HG03139 (cell line): ENCODE data around the gene ARHGAP19.

Experiments used
- ATAC-seq: cut with Tn5 transposase; IDR thresholded peaks from one replicate; pipeline ENCODE4 v1.9.1; 2021; ENCODE audit not compliant: unreplicated experiment

The ARHGAP19 gene, protein sequence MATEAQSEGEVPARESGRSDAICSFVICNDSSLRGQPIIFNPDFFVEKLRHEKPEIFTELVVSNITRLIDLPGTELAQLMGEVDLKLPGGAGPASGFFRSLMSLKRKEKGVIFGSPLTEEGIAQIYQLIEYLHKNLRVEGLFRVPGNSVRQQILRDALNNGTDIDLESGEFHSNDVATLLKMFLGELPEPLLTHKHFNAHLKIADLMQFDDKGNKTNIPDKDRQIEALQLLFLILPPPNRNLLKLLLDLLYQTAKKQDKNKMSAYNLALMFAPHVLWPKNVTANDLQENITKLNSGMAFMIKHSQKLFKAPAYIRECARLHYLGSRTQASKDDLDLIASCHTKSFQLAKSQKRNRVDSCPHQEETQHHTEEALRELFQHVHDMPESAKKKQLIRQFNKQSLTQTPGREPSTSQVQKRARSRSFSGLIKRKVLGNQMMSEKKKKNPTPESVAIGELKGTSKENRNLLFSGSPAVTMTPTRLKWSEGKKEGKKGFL

DNA sequence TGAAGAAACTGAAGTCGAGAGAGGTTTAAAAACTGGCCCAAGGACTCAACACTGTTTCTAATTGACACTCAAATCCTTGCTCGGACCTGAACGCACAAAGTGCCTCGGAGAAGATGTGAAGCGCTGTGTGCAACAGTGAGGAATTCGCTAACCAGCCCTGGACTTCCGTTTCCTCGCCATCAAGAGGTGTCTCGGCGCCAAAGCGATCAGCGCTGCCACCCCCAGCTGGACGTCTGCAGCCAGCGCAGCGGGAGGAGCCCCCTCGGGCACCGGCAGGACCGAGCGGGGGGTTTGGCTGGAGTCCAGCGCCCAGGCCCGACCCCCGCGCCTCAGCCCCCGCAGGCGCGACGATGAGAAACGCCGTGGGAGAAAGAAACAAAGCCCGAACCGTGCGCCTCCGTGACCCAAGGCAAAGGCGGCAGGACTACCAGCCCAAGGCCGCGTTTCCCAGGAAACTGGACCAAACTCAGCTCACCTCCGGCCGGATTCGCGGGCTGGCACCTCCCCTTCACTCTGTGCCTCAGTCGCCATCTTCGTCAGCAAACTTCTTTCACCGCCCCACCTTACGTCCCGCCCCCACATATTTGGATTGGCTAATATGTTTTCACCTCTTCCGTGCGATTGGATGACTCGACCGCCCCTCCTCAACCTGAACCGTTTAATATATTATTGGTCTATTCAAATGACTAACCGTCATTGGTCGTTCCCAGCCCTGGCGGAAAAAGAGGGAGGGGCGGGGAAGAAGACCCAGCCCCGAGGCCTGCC lies at the start of gene ARHGAP19:
Gene ARHGAP19 (minus strand): TSS at position 541 of the 765 bp plus-strand sequence. CDS start 10 bp downstream, at position 531.
- peak; percentile 95 for ATAC-seq

DNA sequence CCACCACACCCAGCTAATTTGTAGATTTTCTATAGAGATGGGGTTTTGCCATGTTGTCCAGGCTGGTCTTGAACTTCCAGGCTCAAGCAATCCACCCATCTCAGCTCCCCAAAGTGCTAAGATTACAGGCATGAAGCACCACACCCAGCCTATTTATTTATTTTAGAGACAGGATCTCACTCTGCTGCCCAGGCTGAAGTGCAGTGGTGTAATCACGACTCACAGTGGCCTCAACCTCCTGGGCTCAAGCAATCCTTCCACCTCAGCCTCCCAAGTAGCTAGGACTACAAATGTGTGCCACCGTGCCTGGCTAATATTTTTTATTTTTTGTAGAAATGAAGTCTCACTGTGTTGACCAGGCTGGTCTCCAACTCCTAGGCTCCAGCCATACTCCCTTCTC lies 49.0 kb upstream of the ARHGAP19 start:
- ATAC-seq = no peak

DNA sequence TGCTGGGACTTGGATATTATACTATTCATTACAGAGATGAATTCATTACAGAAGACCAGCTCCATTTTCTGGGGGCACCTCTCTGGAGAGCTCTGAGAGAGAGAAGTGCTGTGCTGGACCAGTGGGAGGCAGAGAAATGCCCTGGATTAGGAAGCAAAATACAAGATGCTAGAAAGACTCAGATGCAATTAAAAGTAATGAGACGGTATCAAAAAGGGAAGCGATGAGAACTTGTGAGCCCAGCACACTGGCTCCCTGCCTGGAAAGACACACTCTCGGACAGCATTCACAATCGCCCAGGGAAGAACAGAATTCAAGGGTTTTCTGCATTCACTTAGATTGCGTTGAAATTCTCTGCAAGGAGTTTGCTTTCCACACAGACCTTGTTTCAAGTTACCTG lies 45.6 kb upstream of the ARHGAP19 start:
- ATAC-seq = no peak

DNA sequence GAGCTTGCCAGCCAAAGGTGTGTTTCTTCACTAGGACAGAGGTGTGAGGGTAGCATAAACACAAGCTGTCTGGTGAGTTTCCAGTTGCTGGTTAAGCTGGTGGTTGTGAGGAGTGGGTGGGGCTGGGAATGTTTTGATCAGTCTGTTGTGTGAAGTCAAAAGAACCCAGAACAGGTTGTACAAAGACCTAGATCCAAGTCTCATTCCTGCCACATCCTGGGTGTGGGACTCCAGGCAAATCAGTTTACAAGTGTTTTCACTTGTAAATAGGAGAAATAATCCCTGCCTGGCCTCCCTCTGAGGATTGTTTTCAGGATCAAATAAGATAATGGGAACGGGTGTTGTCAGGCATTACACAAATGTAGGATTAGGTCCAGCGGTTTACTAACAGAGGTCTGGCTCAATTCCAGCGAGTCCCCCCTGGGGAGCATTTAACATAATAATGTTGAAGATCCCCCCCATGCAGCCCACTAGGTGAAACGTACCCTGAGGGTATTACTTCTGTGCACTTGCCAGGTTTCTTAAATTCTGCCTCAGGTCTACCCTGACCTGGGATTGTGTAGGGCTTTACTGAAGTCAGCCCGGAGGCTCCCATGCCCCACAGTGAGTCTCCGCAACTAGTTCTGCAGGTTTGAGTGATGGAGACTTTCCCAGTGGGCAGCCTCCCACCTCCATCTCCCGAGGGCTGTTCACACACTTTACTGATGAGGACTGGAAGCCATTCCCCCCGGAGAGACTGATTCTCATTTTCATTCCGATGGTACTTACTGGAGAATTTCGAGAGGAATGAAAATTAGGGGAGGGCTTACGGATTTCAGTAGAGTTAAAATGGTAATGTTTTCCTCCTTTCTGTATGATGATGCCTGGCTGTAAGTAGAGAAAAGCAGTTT lies 44.8 kb upstream of the ARHGAP19 start:
- ATAC-seq = no peak

DNA sequence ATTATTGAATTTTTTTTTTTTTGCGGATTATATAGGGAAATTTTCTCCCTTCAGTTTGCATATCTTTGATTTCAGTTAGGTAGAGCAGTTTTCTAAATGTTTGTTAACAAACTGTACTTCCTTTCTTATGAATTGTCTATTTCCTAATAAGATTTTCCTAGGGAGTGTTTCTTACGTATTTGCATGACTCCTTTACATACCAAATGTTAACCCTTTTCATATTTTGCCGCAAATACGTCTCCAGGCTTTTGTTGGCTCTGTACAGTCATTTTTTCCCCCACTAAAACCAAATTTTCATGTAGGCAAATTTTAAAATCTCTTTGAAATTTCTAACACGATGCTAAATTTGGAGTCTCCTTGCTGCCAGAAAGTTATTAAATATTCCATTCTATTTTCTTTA lies 44.0 kb upstream of the ARHGAP19 start:
- ATAC-seq = no peak

DNA sequence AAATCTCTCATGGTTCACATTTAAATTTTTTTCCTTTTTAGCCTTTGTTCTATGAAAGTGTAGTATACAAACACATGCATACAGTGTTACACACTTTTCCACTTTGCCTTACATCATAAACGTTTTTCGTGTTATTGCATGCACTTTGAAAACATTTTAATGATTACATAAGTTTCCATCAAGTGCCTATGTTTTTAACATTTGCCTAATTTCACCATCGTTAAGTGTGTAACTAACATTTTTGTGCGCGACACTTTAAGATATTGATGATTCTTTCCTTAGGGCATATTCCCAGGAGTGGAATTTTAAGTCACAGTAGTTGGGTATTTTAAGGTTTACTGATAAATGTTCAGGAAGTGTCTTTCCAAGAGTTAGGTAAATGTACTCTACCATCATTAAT lies 43.6 kb upstream of the ARHGAP19 start:
- no peak for ATAC-seq

DNA sequence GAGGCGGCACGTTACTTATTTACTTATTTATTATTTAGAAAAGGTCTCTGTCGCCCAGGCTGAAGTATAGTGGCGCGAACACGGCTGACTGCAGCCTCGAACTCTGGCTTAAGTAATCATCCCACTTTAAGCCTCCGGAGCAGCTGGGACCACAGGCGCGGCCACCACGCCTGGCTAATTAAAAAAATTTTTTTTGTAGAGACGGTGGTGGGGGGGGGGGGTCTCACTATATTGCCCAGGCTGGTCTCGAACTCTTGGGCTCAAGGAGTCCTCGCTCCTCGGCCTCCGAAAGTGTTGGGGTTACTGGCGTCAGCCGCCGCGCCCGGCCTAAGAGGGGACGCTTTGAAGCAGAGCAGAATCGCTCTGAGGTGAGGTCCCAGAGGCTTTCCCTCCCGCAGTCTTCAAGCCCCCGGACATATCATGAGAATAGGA lies 42.8 kb upstream of the ARHGAP19 start:
- ATAC-seq = no peak

DNA sequence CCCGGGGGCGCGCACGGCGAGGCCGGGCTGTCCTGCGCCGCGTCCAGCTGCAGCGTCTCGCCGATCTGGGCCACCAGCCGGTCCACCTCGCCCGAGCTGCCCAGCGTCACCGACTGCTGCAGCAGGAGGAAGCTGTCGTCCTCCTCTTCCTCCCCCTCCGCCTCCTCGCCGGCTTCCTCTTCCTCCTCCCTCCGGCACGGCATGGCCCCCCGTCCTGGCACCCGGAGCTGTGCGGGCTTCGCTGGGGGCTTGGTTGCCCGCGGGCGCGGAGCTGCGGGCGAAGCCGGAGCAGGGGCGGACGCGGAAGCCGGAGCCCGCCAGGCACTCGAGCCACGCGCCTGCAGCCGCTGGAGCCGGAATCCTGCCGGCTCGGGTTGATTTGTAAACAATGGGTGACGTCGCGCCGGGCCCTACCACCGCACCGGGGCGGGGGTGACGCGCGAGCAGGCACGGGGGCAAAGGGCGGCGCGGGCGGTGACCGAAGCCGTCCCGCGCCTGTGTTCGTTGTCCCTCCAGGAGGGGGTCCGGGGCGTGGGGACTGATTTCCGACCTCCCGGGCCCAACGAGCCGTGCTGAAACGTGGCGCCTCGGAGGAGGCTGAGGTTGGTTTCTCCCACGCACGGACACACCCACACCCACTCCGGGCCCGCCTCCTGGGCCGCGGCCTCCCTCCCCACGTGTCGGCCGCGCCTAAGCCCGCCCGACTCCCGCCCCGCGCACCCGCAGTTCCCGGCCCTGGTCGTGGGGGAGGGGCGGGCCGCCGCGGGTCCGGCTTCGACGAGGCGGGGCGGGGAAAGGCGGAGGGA lies 42.1 kb upstream of the ARHGAP19 start, which contains the start of gene FRAT2:
Gene FRAT2 (minus strand): TSS at position 360 of the 806 bp plus-strand sequence. CDS start 157 bp downstream, at position 203.
- peak; percentile 72 for ATAC-seq

DNA sequence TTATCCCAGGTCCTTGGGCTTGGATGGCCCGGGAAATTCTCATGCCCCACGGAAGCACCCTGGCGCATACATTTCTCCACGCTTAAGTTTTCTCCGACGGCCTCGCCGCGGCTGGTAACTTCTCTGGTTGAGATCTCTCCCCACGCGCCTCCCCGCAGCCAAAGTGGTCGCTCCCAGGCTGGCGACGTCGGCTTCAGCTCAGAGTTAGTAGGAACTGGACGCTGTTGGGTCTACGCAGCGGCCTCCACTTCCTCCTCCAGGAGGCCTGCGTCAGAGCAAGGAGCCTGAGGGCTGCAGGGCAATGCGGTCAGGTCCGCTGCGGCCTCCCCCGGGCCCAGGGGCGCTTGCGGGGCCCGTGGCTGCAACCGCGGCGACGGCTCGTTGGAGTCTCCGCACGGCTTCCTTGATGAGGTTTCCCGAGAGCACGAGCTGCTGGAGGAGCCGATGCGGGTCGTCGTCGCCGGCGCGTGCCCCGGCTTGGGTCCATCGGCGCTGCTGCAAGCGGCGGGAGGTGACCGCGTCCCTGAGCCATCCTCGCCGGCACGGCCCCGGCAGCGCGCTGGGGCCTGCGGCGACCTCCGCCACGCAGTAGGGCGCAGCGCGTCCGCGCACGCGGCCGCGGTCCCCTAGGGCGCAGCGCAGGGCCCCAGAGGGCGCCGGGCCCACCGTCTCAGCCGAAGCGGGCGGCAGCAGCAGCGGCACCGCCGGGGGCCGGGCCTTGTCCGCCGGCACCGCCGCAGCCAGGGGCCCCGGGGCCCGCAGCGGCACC lies 41.3 kb upstream of the ARHGAP19 start:
- ATAC-seq = peak; percentile 18

DNA sequence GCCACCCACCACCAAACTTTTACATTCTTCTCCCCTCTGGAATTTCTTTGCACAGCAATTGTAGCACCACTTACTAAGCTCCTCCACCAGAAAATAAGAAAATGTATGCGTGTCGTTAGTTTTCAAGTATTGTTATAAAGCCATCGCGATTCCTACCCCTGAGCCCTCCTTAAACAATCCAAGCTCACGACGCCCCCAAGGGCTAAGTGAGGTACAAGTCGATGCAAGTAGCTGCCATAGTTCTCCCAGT lies 40.8 kb upstream of the ARHGAP19 start:
- ATAC-seq = peak; percentile 4

DNA sequence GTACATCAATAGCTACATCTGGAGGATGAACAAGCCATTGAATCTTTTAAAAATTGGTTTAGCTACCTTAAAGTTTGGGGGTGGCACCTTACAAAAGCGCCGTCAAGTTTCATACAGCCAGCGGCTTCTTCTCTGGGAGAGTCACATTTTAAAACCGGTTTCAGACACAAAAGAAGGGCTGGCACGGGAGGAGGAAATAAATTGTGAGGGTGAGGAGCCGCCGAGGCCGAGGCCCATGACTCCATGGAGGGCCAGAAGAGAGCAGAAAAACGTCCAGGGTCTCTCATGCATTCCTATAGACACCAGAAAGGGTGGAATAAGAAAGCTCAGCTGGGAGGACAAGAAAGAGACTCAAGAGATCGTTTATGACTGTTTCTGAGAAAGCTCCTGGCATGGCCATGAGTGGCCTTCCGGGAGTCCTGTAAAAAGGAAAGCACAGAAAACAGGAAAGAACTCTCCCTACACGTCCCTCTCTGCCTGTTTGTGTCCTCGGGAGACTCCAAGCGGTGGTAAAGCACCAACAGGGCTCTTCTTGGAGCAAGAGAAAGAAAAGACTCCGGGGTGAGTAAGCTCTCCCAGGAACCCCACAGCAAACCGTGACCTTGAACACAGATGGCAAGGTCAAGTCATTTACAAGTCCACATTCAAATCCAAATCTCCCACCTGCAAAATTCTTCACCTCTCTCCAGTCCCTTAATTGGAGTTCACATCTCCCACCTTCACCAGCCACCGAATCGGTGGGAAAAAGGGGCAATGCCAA lies 40.3 kb upstream of the ARHGAP19 start:
- no peak for ATAC-seq

DNA sequence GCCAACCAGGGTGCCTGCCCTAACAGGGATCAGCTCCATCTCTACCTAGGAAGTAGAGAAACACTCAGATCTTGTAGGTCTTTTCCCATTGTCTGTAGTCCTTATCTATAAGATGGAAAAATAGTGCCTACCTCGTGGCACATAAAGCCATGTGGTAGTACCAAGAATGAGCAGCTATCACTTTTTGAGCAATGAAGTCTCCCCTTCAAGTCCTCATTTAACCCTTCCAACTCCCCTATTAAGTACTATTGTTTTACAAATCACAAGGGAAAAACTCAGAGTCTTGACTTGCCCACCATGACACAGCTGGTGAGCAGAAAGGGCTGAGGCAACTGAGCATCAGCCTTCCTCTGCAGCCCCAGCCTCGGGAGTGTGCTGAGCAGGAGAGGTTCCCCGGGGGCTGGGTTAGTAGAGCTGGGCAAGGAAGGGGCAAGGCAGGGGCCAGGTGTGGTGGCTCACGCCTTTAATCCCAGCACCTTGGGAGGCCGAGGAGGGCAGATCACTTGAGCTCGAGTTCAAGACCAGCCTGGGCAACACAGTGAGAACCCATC lies 38.8 kb upstream of the ARHGAP19 start:
- no peak for ATAC-seq

DNA sequence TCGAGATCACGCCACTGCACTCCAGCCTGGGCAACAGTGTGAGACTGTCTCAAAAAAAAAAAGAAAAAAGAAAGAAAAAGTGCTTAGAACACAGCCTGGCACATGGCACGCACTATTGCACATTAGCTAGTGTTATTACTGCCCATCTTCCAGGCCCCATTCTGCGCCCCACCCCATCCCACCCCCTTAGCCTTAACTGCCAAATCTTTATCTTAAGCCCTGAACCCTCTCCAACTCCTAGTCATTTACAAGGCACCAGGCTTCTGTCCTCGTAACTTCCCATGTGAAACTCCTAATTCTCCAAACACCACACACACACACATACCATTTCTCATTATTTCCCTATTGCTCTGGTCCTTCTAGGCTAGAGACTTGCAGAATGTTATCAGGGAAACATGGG lies 37.3 kb upstream of the ARHGAP19 start:
- no peak for ATAC-seq

DNA sequence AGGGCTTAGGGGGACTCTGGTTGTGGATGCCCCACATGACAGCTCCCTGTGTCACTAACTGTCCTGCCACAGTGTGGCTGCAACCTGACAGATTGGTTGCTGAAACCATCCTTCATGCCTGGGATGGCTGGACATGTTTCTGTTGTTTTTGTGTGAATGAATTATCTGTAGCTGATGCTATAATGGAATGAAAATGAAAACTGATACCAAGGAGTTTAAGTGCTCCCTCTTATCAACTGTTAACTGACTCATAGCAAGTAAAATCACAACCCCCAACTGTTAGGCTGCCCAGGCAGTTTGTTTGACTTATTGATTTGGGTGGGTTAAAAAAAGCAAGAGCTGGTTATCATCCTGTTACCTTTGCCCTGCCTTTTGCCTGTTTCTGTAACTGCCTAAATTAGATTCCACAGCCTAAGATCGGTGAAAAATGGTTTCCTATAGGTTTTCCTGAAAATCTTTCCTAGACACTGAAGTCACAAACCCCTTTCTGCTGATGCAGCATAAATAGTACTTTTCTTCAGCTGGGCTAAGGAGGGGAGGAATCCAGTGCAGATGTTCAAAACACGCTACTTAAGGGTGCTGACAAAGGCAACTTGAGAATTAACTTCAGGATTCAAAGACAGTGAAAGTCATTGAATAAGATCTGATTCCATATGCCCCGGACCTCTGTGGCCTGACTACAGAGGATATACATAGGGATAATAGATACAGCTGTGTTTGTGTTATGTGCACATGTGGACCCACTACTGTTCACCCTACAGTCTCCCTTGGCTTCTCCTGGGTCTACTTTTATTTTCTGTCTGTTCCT lies 36.4 kb upstream of the ARHGAP19 start:
- ATAC-seq = no peak

DNA sequence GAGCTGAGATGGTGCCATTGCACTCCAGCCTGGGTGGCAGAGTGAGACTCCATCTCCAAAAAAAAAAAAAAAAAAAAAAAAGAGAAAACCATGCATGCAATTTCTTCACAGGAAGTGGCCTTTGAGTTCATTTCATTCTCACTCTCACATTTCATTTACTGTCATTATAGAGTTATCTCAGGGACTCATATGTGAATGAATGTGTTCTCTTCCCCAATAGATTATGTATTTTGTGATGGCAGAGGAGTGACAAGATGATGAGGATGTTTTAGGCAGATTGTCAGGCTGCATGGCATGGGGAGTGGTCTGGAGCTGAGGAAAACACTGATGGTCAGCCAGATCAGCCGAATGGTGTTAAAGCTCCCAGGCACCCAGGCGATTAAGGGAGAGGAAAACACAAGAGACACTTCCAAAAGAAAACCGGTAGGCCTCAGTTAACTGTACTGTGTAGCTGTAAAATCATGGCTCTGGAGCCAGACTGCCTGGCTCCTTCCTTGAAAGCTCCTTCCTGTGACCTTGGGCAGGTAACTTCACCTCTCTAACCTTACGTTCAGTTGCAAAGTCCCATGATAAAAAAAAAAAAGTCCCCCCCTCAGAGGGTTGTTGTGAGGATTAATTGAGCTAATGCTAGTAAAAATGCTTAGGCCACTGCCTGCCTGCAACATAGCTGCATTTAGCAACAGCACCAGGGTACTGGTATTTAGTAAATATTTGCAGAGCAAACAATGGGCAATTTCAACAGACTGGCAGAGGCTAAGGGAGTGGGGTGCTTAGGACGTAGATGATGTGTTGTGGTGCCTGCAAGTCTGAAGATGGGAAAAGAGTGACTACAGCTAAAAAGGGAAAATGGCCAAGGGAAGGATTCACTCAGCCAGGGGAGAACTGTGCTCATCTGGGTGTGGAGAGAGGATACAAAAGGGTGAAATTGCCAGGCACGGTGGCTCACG lies 35.2 kb upstream of the ARHGAP19 start:
- no peak for ATAC-seq

DNA sequence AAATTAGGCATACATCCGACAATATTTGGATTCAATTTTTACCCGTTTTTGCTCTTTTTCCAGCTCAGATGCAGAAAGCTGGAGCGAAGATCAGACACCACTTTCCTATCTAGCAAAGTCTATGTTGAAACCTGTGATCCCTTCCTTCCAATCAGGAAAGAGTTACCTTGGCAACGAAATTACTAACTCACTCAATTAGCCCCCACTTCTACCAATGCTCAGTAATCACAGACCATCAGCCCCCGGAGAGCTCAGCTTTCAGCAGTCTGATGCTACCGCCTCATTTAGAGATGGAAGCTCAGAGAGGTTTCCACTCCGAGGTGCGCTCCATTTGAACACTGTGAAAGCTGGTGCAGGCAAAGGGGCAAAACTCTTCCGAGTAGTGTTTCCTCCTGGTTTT lies 33.3 kb upstream of the ARHGAP19 start:
- no peak for ATAC-seq

DNA sequence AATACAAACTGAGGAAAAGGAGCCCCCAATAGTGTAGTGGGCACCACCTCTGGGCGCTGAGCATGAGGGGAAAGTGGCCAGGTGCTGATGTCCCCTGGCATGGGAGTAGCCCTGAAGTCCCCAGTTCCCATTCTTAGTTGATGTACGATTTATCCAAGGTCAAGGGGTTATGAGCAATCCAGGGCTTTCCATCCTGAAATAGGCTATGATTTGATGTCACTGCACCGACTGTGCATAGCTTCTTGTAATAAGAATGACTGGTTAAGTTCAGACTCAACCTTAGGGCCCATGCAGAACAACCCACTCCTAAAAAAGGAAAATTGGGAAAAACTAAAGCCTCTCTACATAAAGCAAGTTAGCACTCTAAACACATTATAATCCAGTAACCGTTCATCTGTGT lies 31.1 kb upstream of the ARHGAP19 start:
- ATAC-seq = no peak
